GM19239 (cell line): Measurements from ENCODE around the gene CPLX1.
"Not testable (repeated sequence)": the region's sequence is repeated elsewhere in the genome, so short reads cannot be mapped to it uniquely, and the experiment has no call there.

ENCODE experiments used
- DNase-seq: peaks from one replicate; pipeline ENCODE4 v3.0.0; 2011; ENCODE audit warnings: low spot score; ENCODE audit not compliant: insufficient read length
- FAIRE-seq: peaks from 2 replicates; lab custom pipeline; 2011; peaks lifted over from hg19 to GRCh38; lab: Jason Lieb, UNC

CPLX1 gene

GRCh38 chr4:822361-823175 lies 3.4 kb downstream of the CPLX1 start:
- no peak for FAIRE-seq

GRCh38 chr4:821631-822030 lies 4.3 kb downstream of the CPLX1 start:
- no peak for DNase-seq
- FAIRE-seq, result no peak

More at GRCh38 chr4:822361-823175, 3.4 kb downstream of the CPLX1 start:
- no peak for DNase-seq

GRCh38 chr4:821181-821591 lies 4.7 kb downstream of the CPLX1 start:
- DNase-seq (no peak), FAIRE-seq (no peak)

GRCh38 chr4:820230-821172 lies 5.4 kb downstream of the CPLX1 start:
- FAIRE-seq, result no peak

GRCh38 chr4:819401-820229 lies 6.3 kb downstream of the CPLX1 start:
- FAIRE-seq (no peak), DNase-seq (no peak)

More at GRCh38 chr4:820230-821172, 5.4 kb downstream of the CPLX1 start:
- DNase-seq, result no peak

- FAIRE-seq (no peak), DNase-seq (no peak)
Measured at GRCh38 chr4:818106-818921, 7.6 kb downstream of the CPLX1 start.

- DNase-seq (no peak), FAIRE-seq (no peak)
Measured at GRCh38 chr4:815464-816146, 10.3 kb downstream of the CPLX1 start.

- DNase-seq (no peak), FAIRE-seq (no peak)
Measured at GRCh38 chr4:814312-814850, 11.5 kb downstream of the CPLX1 start.

GRCh38 chr4:813900-814299 lies 12.0 kb downstream of the CPLX1 start:
- FAIRE-seq (no peak), DNase-seq (no peak)

GRCh38 chr4:808860-809570 lies 16.9 kb downstream of the CPLX1 start:
- DNase-seq (no peak), FAIRE-seq (no peak)

GRCh38 chr4:807792-808191 lies 18.1 kb downstream of the CPLX1 start:
- FAIRE-seq (no peak), DNase-seq (no peak)

GRCh38 chr4:806979-807378 lies 18.9 kb downstream of the CPLX1 start:
- DNase-seq, FAIRE-seq: not testable (repeated sequence)

- FAIRE-seq (no peak), DNase-seq (no peak)
Measured at GRCh38 chr4:804804-805203, 21.1 kb downstream of the CPLX1 start.

GRCh38 chr4:803884-804283 lies 22.0 kb downstream of the CPLX1 start:
- DNase-seq (no peak), FAIRE-seq (no peak)

- FAIRE-seq (no peak), DNase-seq (no peak)
Measured at GRCh38 chr4:801436-802124, 24.3 kb downstream of the CPLX1 start.

- DNase-seq, result no peak
- no peak for FAIRE-seq
Measured at GRCh38 chr4:797066-797465, 28.9 kb downstream of the CPLX1 start.

GRCh38 chr4:796206-796605 lies 29.7 kb downstream of the CPLX1 start:
- FAIRE-seq (no peak), DNase-seq (no peak)
